GM21825 (cell line): ENCODE data around the gene LIF.
"Not testable (repeated sequence)": the region's sequence is repeated elsewhere in the genome, so short reads cannot be mapped to it uniquely, and the experiment has no call there.

ENCODE experiments used
- ATAC-seq: cut with Tn5 transposase; IDR thresholded peaks from one replicate; pipeline ENCODE4 v1.9.1; 2021; ENCODE audit warnings: mild to moderate bottlenecking, moderate library complexity; ENCODE audit not compliant: unreplicated experiment

LIF gene

GRCh38 chr22:30228509-30229359 is 17.8 kb downstream of the LIF start:
- ATAC-seq: no peak

- ATAC-seq: no peak
Observed at GRCh38 chr22:30227438-30228228, 18.9 kb downstream of the LIF start.

DNA sequence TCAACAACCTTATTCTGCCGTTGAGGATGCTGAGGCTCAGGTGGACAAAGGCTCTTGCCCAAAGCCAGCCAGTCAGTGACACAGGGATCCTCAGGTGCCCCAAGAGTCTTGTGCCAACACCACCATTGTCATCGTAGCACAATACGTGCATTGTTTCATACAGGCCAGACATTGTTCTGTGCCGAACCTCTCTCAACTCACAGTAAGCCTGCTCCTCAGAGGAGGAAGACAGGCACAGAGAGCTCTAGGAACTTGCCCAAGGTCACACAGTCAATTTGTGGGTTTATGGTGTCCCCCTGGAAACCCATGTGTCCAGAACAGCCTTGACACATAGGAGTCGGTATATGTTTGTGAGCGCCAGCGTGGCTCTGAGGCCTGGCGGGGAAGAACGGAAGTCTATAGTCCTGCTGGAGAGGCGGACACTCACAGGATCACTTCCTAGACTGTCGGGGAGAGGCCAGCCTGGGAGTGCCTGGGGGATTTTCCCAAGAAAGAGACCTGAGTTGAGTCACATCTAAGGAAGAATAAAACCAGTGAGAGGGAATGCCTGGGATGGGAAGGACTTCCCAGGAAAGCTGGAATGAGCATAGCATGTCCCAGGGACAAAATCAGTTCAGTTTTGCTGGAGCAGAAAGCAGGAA is 20.2 kb downstream of the LIF start:
- ATAC-seq: no peak

GRCh38 chr22:30225220-30225927 is 21.2 kb downstream of the LIF start:
- no peak for ATAC-seq

DNA sequence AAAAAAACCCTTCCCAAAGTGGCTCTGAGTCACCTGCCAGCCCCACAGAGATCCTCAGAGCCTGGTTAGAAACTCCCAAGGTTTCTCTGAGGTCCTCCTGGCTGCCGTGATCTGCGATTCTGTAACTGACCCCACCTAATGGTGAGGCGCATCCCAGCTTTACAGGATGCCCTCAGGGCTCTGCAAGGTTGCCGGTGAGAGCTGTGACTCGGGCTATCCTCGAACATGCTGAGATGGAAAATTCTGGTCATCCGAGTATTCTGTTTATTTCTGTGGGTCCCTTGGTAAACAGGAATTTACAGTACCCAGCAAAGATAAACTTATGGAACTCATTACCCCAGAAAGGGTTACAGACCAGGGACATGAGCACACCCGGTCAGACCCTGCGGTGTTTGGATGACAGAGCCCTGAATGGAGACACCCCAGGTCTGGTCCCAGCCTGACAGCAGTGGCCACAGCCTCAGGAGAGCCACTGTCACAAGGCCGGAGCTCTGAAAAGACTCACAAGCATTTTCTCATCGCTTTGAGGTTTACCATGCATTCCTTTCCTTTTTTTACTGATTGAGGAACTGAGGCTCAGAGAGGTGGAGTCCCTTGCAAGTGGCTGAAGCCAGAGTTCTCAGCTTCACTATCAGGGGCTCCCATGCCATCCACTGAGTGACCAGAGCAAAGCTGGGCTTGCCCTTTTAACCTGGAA is 22.2 kb downstream of the LIF start:
- no peak for ATAC-seq

DNA sequence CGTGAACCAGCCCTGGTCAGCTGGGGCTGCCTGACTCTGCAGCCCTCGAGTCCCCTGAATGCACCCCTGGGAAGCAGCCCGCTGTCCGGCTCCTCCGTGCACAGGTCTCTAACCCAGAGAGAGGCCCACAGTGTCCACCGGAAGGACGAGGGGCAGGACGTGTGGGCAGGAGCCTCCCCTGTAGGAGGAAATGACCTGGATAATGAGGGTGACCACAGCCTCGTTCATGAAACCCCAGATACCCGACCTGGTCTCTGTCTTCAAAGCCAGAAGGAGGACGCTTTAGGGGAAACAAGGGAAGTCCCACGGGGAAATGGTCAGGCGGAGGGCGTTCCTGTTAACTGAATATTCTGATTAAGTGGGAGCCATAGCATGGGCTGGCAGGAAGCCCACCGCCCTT is 23.3 kb downstream of the LIF start:
- no peak for ATAC-seq

- ATAC-seq: no peak
Observed at GRCh38 chr22:30222321-30222720, 24.2 kb downstream of the LIF start.

- ATAC-seq: no peak
Observed at GRCh38 chr22:30221121-30221992, 25.2 kb downstream of the LIF start.

- ATAC-seq: no peak
Observed at GRCh38 chr22:30220338-30221012, 26.1 kb downstream of the LIF start.

DNA sequence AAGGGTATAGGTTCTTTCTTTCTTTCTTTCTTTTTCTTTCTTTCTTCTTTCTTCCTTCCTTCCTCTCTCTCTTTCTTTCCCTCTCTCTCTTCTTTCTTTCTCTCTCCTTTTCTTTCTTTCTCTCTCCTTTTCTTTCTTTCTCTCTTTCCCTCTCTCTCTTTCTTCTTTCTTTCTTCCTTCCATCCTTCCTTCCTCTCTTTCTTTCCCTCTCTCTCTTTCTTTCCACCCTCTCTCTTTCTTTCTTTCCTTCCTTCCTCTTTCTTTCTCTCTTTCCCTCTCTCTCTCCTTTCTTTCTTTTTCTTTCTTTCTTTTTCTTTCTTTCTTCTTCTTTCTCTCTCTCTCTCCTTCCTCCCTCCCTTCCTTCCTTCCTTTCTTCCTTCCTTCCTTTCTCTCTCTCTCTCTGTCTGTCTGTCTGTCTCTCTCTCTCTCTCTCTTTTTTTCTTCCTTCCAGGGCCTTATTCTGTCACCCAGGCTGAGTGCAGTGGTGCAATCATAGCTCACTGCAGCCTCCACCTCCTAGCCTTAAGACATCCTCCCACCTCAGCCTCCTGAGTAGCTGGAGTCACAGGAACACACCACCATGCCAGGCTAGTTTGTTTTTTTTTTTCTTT is 26.8 kb downstream of the LIF start:
- no peak for ATAC-seq

- ATAC-seq: no peak
Observed at GRCh38 chr22:30219049-30219654, 27.4 kb downstream of the LIF start.

DNA sequence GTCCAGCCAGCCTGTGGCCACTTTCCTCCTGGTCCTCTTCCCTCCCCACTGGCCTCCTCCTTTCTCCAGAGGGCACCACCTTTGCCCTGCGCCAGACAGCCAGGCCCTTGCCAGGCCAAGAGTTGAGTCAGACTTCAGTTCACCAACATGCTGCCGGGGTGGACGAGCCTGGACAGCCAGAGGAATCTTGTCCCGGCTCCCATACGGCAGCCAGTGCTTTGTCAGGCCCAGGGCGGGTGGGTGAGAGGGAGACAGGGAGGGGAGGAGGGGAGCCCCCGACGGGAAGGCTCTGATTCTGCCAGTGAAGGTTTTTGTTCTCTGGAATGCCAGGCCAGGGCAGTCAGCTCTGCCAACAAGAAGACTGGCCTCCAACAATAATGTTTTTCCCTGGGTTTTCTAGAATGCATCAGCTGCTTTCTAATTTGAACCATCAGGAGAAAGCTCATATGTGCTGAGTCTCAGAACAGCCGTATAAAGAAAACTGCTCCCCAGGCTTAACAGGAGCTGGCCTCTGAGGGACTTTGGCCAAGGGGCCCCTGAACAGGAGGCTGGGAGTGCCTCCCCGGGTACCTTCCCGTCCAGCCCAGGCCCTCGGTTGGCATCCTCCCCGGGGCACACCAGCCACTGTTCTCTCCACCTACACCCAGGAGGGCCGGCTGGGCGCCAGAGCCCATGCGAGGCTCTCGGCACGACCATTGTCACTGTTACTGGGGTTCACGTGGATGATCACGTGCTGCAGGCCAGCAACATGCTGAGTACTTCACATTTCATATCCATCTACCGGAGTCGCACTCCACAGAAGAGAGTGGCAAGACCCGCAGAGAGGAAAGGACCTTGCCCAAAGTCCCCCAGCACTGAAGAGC is 28.6 kb downstream of the LIF start:
- no peak for ATAC-seq

DNA sequence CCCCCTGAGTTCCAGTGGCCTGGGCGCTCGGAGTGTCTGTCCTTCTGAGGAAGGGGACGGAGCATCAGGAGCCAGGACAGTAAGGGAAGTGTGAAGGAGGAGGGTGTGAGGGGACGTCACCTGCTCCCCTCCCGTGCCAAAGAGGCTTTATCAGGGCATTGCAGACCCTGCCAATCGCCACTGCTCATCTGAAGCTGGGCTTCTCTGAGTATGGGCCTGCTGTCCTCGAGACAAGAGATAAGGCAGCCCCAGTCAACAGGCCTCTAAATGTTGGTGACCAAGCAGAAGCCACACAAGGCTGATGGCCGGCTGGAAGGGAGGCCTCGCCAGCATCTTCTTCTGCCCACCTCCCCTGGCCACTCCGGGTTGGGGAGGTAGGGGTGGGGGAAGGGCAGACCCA is 29.8 kb downstream of the LIF start:
- ATAC-seq: no peak

DNA sequence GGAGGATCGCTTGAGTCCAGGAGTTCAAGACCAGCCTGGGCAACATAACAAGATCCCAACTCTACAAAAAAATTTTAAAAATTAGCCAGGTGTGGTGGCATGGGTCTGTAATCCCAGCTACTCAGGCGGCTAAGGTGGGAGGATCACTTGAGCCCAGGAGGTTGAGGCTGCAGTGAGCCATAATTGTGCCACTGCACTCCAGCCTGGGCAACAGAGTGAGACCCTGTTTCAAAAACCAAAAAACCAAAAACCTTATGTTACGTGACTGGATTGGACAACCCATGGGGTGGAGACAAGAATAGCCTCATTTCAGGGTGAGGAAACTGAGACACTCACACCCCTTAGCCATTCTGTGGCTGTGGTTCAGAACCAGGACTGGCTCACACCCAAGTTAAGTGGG is 30.3 kb downstream of the LIF start:
- ATAC-seq: not testable (repeated sequence)

DNA sequence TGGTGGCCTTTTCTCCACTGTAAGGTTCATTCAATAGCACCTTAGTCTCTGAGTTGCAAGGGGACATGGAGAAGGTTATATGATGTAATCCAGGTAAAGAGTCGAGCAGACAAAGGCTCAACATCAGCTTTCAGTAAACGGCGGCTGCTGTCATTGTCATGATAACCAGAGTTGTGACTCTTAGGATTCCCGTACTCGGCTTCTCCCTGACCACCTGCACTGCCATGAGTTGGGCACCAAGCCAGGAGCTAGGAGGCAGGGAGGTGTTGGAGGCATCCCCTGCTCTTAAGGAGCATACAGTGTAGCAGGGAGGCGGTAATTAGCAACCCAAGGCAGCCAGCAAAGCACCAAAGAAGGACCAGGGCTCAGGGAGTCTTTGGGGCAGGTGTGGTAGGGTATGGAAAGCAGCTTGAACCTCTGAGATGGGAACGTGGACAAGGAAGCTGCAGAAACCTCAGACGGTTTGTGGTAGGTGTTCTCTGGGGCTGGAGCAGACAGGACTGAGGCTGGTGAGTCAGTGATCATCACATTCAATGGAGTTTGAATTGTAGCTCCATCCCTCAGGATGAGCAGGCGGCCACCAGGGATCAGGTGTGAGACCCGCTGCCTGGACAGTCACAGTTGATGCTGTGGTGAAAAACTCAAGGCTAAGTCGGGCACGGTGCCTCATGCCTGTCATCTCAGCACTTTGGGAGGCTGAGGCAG is 31.7 kb downstream of the LIF start:
- ATAC-seq: no peak

GRCh38 chr22:30212996-30213441 is 33.5 kb downstream of the LIF start:
- ATAC-seq: no peak
